DMS53 treated with DMSO at 0.1 percent for 48 hours (cell line): ENCODE data around the gene CDC73.
"Not testable (repeated sequence)": the region's sequence is repeated elsewhere in the genome, so short reads cannot be mapped to it uniquely, and the experiment has no call there.

Experiments
- DNase-seq: peaks from one replicate; lab custom pipeline; 2025; ENCODE audit not compliant: unreplicated experiment; lab: John Stamatoyannopoulos, UW

The CDC73 gene

DNA sequence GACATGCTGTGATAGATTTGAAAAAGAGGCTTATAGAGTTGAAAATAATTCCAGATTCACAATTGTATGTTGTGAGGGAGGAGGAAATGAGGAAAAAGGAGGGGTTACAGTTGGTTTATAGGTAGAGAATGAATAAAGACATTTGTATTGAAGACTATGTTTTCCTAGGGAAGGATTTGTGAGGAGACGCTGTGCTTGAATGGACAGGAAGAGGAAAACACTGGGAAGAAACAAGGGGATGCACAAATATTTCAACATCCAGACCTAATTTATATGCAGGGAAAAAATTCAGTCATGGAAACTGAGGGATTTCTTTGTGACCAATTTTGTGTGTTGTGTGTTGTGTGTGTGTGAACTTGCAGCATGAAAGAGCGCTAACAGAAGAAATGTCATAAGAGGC, 157.1 kb downstream of the CDC73 start:
- DNase-seq, result no peak

- no peak for DNase-seq
Measured at GRCh38 chr1:193281894-193282293, 160.1 kb downstream of the CDC73 start.

GRCh38 chr1:193283016-193283415, 161.2 kb downstream of the CDC73 start:
- no peak for DNase-seq

DNA sequence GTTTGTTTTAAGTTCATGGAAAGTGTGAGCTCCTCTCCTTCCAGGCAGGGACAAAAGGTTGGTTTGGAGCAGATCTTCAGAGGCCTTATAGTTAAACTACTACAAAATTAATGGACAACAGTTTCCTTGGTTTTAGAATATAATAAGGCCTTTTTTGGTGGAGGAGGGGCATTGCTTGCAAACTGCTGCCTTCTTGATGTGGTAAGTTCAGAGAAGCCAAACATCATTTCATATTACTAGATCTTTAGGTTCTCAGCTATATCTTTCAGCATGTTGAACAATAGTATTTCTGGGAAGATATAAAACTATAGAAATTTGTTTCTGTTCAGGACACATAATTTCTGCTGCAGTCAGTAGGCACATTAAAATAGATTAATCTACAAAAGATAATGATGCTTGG, 162.4 kb downstream of the CDC73 start:
- DNase-seq, result no peak

DNA sequence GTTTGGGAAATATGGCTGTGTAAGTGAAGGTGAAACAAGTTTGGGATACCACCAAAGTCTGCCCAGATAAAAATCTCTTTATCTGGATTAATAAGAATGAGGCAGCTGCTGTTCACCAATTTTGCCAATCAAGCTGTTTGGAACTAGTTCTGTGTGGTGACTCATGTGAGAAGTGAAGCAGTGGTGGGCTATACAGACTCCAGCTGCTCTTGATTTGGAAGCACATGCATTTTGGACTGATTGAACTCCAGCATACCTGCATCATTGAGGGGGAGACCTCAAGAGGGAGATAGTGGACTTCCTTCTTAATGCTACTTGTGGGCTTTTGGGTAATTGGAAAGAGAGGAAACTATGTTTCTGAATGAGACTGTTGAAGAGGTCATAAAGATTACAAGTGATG, 163.8 kb downstream of the CDC73 start:
- DNase-seq, result no peak

DNA sequence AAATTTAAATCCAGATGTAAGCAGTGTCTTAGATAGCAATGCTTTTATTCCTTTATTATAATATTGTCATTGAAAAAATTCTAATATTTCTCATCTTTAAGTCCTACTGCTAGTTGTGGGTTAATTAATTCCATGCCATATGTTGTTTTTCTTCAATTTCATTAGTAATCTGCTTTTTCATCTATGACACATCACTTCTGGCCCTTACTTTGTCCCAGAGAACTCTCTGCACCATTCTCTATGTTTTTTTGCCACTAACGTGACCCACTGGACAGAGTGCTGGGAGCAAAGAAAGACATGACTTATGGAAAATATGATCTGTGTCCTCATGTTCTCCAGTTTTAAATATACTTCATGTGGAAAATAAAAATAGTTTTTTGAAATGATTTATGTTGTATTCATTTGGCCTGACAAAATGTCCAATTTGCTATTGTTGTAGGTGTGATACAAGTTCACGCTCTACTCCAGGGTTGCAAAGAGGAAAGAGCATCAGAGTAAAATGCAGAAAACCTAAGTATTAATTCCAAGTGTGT, 166.8 kb downstream of the CDC73 start:
- DNase-seq, result not testable (repeated sequence)

DNA sequence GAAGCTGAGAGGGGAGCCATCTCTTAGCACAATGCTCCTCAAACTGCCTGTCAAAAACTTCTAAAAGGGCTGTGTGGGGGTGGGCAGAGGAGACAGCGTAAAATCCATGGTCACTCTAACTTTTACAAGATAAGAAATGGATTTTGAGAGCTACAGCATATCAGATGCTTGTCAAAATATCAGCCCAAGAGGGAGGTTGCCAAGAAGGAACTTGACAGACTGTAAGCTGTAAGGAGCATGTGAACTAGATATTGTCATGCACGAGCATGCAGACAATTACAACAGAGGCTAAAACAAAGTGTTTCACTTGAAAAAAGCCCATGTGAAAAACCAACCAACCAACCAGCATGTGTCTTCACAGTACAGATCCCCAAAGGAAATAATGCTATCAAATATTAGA, 171.9 kb downstream of the CDC73 start:
- no peak for DNase-seq

DNA sequence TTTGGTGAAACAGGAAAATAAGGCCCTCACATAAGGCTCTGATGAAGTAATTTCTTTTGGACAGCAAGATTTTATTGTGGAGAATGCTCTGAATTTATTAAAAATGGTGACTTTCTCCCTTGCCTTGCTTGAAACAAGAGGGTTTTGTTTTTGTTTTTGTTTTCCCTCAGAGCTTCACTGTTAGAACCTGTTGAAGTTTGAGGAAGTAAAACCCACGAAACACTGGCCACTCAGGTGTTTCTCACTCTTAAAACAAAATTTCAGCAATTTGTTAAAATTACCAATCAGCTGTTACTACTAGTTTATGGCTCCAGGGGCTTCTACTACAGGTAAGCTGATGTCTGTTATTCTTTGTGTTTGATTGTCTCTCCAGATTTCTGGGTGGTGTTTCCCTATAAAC, 177.2 kb downstream of the CDC73 start:
- no peak for DNase-seq

- DNase-seq, result no peak
Measured at GRCh38 chr1:193301746-193302145, 179.9 kb downstream of the CDC73 start.

DNA sequence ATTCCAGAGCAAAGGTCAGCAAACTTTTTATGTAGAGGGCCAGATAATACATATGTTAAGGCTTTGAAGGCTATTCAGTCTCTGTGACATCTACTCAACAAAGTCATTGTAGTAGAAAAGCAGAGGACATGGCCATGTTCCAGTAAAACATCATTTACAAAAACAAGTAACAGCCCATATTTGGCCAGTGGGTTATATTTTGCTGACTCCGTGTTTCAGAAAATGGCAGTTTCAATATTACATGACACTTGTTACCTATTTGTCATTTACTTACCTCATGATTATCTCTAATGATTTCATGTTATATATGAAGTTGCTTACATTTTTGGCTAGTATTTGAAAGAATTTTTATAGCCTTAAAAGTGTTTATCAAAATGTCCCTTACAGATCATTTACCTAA, 182.0 kb downstream of the CDC73 start:
- DNase-seq, result no peak
